Mononuclear cell (primary cell): ENCODE measurements around the gene TMPRSS4. TPM values are rescaled to one million over a fixed set of nuclear protein-coding genes. Genes with fewer than 3 reads are reported as not detected.
"Not testable (repeated sequence)": the region's sequence is repeated elsewhere in the genome, so short reads cannot be mapped to it uniquely, and the experiment has no call there.

ENCODE experiments used
- H3K27me3 ChIP-seq: 2 replicates; pipeline ENCODE4 v1.6.0; 2011; ENCODE audit warnings: low read length, control low read depth; ENCODE audit not compliant: insufficient read depth
- H3K4me1 ChIP-seq: 2 replicates; pipeline ENCODE4 v1.5.1; 2011; ENCODE audit warnings: mild to moderate bottlenecking, low read length, control low read depth; ENCODE audit not compliant: insufficient read depth
- H3K4me3 ChIP-seq: 2 replicates; pipeline ENCODE4 v1.5.1; 2011; ENCODE audit warnings: mild to moderate bottlenecking, low read length, moderate library complexity
- H3K9me3 ChIP-seq: 2 replicates; pipeline ENCODE4 v1.5.1; 2011; ENCODE audit warnings: low read depth, mild to moderate bottlenecking, control low read depth, low read length
- total RNA-seq: library from RNA; depleted of rRNA; stranded (reverse); fragments of >200 nt; gene quantifications from one replicate; pipeline ENCODE4 v1.2.3, GENCODE V29; 2012

TMPRSS4 gene
- total RNA-seq, 1 donor: not detected

GRCh38 chr11:118051611-118052461 is 25.0 kb upstream of the TMPRSS4 start:
- Histone ChIP-seq H3K4me3 (no peak overlapping the region), H3K27me3 (no peaks in the 10 kb centered on the region), H3K9me3 (no peaks in the 10 kb centered on the region), H3K4me1 (peaks cover 65% of the 10 kb centered on the region)

GRCh38 chr11:118052581-118053206 is 24.2 kb upstream of the TMPRSS4 start:
- Histone ChIP-seq H3K9me3 (no peaks in the 10 kb centered on the region), H3K4me3 (no peak overlapping the region), H3K4me1 (peaks cover 56% of the 10 kb centered on the region), H3K27me3 (no peaks in the 10 kb centered on the region)

- H3K4me1 ChIP-seq: peaks cover 37% of the 10 kb centered on the region
Observed at GRCh38 chr11:118054712-118055640, 21.9 kb upstream of the TMPRSS4 start.

GRCh38 chr11:118055966-118056365 is 20.9 kb upstream of the TMPRSS4 start:
- no peaks in the 10 kb centered on the region for H3K27me3 ChIP-seq

More at GRCh38 chr11:118054712-118055640, 21.9 kb upstream of the TMPRSS4 start:
- Histone ChIP-seq H3K4me3 (no peak overlapping the region), H3K9me3 (no peaks in the 10 kb centered on the region), H3K27me3 (no peaks in the 10 kb centered on the region)

GRCh38 chr11:118056806-118057205 is 20.1 kb upstream of the TMPRSS4 start:
- Histone ChIP-seq H3K27me3 (no peaks in the 10 kb centered on the region), H3K4me1 (peaks cover 19% of the 10 kb centered on the region), H3K9me3 (no peaks in the 10 kb centered on the region), H3K4me3 (no peak overlapping the region)

More at GRCh38 chr11:118055966-118056365, 20.9 kb upstream of the TMPRSS4 start:
- Histone ChIP-seq H3K9me3 (no peaks in the 10 kb centered on the region), H3K4me3 (no peak overlapping the region), H3K4me1 (peaks cover 28% of the 10 kb centered on the region)

DNA sequence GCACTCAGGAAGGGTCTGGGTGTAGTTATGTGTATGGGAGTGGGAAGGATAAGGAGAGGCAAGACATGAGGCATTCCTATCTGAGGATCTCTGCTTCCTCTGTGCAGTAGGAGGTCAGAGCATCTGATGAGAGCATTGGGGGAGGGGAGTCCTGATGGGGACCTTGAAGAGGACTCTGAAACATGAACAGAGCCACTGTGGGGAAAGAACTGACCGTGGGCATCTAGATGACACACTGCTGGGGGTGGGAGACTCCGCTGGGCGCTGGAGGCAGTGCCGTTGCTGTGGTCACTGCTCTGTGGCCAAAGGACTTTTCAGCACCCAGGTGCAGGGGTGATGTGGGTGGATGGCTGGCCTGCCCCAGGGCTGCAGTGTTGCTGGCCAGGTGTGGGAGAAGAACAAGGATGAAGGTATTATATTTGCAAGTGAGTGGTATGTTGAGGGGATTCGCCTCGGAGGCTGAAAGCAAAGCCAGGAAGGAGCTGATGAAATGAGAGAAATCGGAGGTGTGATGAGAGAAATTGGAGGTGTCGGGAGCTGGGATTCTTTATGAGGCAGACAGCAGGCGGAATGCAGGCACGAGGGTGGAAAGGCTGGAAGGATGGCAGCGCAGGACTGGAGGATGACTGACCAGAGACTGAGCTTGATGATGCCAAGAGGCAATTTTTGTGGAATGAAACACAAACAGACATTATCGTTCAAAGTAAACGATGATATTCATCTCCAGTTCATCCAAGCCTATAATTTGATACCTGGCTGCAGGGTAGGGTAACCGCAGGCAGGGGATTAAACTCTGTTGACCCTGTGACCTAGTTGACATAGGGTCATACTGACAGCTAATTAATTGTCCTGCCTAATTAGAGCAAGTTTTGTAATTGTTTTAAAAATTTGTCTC is 19.4 kb upstream of the TMPRSS4 start:
- Histone ChIP-seq H3K27me3 (no peaks in the 10 kb centered on the region), H3K4me3 (no peak overlapping the region), H3K9me3 (no peaks in the 10 kb centered on the region), H3K4me1 (peaks cover 12% of the 10 kb centered on the region)

DNA sequence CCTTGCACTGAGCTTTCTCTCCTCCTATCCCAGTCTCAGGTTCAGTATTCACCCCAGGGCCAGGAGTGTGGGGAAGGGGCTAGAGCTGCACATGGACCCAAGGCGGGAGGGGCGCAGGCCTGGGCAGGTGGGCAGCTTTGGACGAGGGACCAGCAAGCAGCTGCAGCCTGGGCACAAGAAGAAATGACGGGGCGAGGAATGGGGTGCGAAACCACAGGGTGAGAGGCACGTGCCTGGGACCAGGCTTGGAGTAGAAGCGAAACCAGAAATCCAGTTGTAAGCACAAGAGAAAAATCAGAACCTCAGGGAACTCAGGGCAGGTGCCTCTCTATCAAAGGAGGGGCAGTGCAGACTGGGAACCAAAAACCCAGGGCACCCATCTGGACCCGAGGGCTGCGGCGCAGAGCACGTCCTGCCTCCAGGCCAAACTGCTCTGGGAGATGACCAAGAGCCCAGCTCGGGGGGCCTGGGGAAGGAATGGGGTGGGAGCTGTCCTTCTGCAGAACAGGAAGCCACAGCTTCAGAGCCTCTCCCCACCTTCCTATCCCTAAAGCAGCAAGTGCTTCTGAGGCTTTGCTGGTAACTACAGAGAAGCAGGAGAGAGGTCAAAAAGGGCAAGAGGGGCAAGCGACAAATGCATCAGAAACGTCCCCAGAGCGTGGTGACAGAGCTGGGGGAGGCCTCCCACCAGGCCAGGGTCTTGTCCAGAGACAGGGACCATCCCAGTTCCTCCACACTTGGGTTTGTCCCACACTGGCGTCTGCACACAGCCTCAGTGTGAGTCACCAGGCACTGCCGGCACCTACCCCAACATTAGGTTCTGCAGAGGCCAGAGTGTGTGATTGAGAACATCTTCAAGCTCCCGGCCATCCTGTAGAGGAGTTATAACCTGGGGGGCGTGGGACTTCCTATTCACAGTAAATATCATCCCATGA is 18.3 kb upstream of the TMPRSS4 start:
- Histone ChIP-seq H3K4me1 (peaks cover 1% of the 10 kb centered on the region), H3K4me3 (no peak overlapping the region), H3K9me3 (no peaks in the 10 kb centered on the region), H3K27me3 (no peaks in the 10 kb centered on the region)

DNA sequence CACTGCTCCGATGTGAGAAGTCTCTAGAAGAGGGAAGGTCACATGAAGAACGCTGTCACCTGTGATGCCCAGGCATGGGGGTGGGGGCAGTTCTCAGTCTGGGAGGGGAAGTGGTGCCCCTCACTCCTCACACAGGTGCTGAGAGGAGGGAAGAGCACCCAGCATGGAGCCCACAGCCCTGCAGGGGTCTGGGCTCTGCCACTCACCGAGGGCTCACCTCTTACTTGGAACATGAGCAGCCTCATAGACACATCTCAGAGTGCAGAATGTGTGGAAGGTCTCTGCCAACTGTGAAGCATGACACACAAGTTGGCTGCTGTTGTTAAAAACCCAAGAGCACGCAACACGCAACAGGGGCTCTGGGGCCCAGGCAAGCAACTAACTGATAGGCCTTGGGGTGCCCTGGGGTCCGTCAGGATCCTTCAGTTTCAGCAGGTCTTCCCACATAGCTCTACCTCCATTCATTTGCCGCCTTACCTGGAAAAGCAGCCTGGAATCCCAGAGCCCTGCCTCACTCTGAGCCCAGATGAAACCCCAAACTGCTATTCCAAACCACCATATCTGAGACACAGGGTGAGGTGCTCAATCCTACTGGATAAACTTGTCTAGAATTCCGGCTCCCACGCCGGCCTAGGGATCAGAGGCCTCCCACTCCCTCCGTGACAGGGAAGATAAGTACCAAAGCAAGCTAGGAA is 17.5 kb upstream of the TMPRSS4 start:
- Histone ChIP-seq H3K27me3 (no peaks in the 10 kb centered on the region), H3K4me3 (no peak overlapping the region)

DNA sequence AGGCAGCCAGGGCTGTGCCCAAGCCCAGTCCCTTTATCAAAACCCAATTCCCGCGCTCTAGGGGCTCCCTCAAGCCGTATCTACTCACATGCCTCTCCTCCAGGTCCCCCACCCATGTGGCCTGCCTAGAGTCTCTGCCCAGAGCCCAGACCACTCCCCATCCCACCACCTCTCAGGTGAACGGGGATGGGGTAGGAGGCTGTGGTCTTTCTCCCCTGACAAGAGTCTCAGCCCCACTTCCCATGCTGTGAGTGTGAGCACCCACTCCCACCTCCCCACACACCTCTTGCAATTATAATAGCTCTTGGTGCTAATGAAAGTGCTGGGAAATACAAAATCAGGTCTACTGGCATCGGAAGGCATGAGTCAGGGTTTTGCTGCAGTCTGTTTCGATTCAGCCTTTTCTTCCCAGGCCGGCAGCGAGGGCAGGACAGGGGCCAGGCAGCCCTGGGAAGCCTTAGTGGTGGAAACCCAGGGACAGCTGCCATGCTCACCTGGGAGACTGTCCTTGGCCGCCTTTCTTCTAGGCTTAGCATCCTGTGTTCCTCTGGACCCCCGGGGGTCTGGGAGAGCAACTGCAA is 16.7 kb upstream of the TMPRSS4 start:
- Histone ChIP-seq H3K27me3 (no peaks in the 10 kb centered on the region), H3K4me1 (no peaks in the 10 kb centered on the region), H3K9me3 (no peaks in the 10 kb centered on the region), H3K4me3 (no peak overlapping the region)

More for the DNA sequence above, 17.5 kb upstream of the TMPRSS4 start:
- Histone ChIP-seq H3K9me3 (no peaks in the 10 kb centered on the region), H3K4me1 (no peaks in the 10 kb centered on the region)

GRCh38 chr11:118060869-118061268 is 16.0 kb upstream of the TMPRSS4 start:
- no peak overlapping the region for H3K4me3 ChIP-seq
- H3K4me1 ChIP-seq: no peaks in the 10 kb centered on the region
- no peaks in the 10 kb centered on the region for H3K27me3 ChIP-seq
- no peaks in the 10 kb centered on the region for H3K9me3 ChIP-seq

DNA sequence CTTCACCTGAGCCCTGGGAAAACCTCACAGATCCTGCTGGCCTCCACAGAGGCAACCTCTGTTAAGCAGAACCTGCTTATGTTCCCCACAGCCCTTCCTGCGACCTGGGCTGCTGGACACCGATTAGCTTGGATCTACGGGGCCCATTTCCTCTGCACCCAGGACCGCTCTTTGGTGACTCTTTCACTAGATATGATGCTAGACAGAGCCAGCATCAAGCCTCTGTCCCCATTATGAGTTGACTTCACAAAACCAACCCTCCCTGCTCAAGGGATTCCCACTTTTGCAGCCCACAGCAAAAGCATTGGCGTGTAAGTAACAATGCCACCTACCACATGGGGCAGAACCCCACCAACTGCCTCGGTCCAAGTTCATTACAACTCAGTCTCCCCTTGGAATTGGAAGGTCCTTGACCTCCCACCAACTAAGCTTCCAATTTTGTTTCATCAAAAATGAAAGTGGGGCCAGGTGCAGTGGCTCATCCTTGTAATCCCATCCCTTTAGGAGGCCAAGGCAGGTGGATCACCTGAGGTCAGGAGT is 15.2 kb upstream of the TMPRSS4 start:
- no peaks in the 10 kb centered on the region for H3K27me3 ChIP-seq
- no peaks in the 10 kb centered on the region for H3K9me3 ChIP-seq
- no peak overlapping the region for H3K4me3 ChIP-seq
- no peaks in the 10 kb centered on the region for H3K4me1 ChIP-seq

GRCh38 chr11:118062181-118062580 is 14.7 kb upstream of the TMPRSS4 start:
- not testable (repeated sequence) for H3K4me3 ChIP-seq, H3K9me3 ChIP-seq, H3K4me1 ChIP-seq, H3K27me3 ChIP-seq
